ENCODE results near the gene ATP8A1.

ATP8A1 gene

GRCh38 chr4:42632653-42633382 lies 24.1 kb downstream of the ATP8A1 start:
- DNase-seq (ENCODE audit: low read depth in 1 of 2, low spot score in 1 of 2), result no peak
- in situ Hi-C loops (cut with HindIII; ENCODE audit: low pct_unique_long_range_greater_than_20kb, low sequenced_read_pairs), result no loop called here

GRCh38 chr4:42630908-42631307 lies 26.0 kb downstream of the ATP8A1 start:
- TF ChIP-seq JUND (IDR thresholded peaks at IDR 0.05; ENCODE audit: low read depth), result no peak
- in situ Hi-C loops (cut with HindIII; ENCODE audit: low pct_unique_long_range_greater_than_20kb, low sequenced_read_pairs), result no loop called here
- no peak for DNase-seq (ENCODE audit: low read depth in 1 of 2, low spot score in 1 of 2)

More at GRCh38 chr4:42632653-42633382, 24.1 kb downstream of the ATP8A1 start:
- TF ChIP-seq JUND (IDR thresholded peaks at IDR 0.05; ENCODE audit: low read depth), result no peak

GRCh38 chr4:42628740-42629139 lies 28.2 kb downstream of the ATP8A1 start:
- DNase-seq (ENCODE audit: low read depth in 1 of 2, low spot score in 1 of 2), result no peak
- TF ChIP-seq JUND (IDR thresholded peaks at IDR 0.05; ENCODE audit: low read depth), result no peak
- in situ Hi-C loops (cut with HindIII; ENCODE audit: low pct_unique_long_range_greater_than_20kb, low sequenced_read_pairs), result no loop called here

- TF ChIP-seq JUND (IDR thresholded peaks at IDR 0.05; ENCODE audit: low read depth), result no peak
- no peak for DNase-seq (ENCODE audit: low read depth in 1 of 2, low spot score in 1 of 2)
- in situ Hi-C loops (cut with HindIII; ENCODE audit: low pct_unique_long_range_greater_than_20kb, low sequenced_read_pairs), result no loop called here
Observed at GRCh38 chr4:42627885-42628646, 28.8 kb downstream of the ATP8A1 start.

GRCh38 chr4:42626629-42627146 lies 30.2 kb downstream of the ATP8A1 start:
- in situ Hi-C loops (cut with HindIII; ENCODE audit: low pct_unique_long_range_greater_than_20kb, low sequenced_read_pairs), result no loop called here
- DNase-seq (ENCODE audit: low read depth in 1 of 2, low spot score in 1 of 2), result no peak
- TF ChIP-seq JUND (IDR thresholded peaks at IDR 0.05; ENCODE audit: low read depth), result no peak

- in situ Hi-C loops (cut with HindIII; ENCODE audit: low pct_unique_long_range_greater_than_20kb, low sequenced_read_pairs), result no loop called here
- no peak for TF ChIP-seq JUND (IDR thresholded peaks at IDR 0.05; ENCODE audit: low read depth)
- no peak for DNase-seq (ENCODE audit: low read depth in 1 of 2, low spot score in 1 of 2)
Observed at GRCh38 chr4:42625329-42625728, 31.6 kb downstream of the ATP8A1 start.

GRCh38 chr4:42624551-42624950 lies 32.4 kb downstream of the ATP8A1 start:
- in situ Hi-C loops (cut with HindIII; ENCODE audit: low pct_unique_long_range_greater_than_20kb, low sequenced_read_pairs), result no loop called here
- TF ChIP-seq JUND (IDR thresholded peaks at IDR 0.05; ENCODE audit: low read depth), result no peak
- DNase-seq (ENCODE audit: low read depth in 1 of 2, low spot score in 1 of 2), result no peak

- in situ Hi-C loops (cut with HindIII; ENCODE audit: low pct_unique_long_range_greater_than_20kb, low sequenced_read_pairs), result no loop called here
Observed at GRCh38 chr4:42618023-42618422, 38.9 kb downstream of the ATP8A1 start.

GRCh38 chr4:42617030-42617429 lies 39.9 kb downstream of the ATP8A1 start:
- in situ Hi-C loops (cut with HindIII; ENCODE audit: low pct_unique_long_range_greater_than_20kb, low sequenced_read_pairs), result no loop called here
- DNase-seq (ENCODE audit: low read depth in 1 of 2, low spot score in 1 of 2), result no peak
- no peak for TF ChIP-seq JUND (IDR thresholded peaks at IDR 0.05; ENCODE audit: low read depth)

More at GRCh38 chr4:42618023-42618422, 38.9 kb downstream of the ATP8A1 start:
- DNase-seq (ENCODE audit: low read depth in 1 of 2, low spot score in 1 of 2), result no peak
- TF ChIP-seq JUND (IDR thresholded peaks at IDR 0.05; ENCODE audit: low read depth), result no peak

GRCh38 chr4:42616572-42616971 lies 40.3 kb downstream of the ATP8A1 start:
- in situ Hi-C loops (cut with HindIII; ENCODE audit: low pct_unique_long_range_greater_than_20kb, low sequenced_read_pairs), result no loop called here
- TF ChIP-seq JUND (IDR thresholded peaks at IDR 0.05; ENCODE audit: low read depth), result no peak
- no peak for DNase-seq (ENCODE audit: low read depth in 1 of 2, low spot score in 1 of 2)

- DNase-seq (ENCODE audit: low read depth in 1 of 2, low spot score in 1 of 2), result no peak
- in situ Hi-C loops (cut with HindIII; ENCODE audit: low pct_unique_long_range_greater_than_20kb, low sequenced_read_pairs), result no loop called here
- no peak for TF ChIP-seq JUND (IDR thresholded peaks at IDR 0.05; ENCODE audit: low read depth)
Observed at GRCh38 chr4:42615131-42615763, 41.7 kb downstream of the ATP8A1 start.

- TF ChIP-seq JUND (IDR thresholded peaks at IDR 0.05; ENCODE audit: low read depth), result no peak
- DNase-seq (ENCODE audit: low read depth in 1 of 2, low spot score in 1 of 2), result no peak
- in situ Hi-C loops (cut with HindIII; ENCODE audit: low pct_unique_long_range_greater_than_20kb, low sequenced_read_pairs), result no loop called here
Observed at GRCh38 chr4:42612898-42613297, 44.0 kb downstream of the ATP8A1 start.

GRCh38 chr4:42610941-42611340 lies 46.0 kb downstream of the ATP8A1 start:
- no peak for DNase-seq (ENCODE audit: low read depth in 1 of 2, low spot score in 1 of 2)
- TF ChIP-seq JUND (IDR thresholded peaks at IDR 0.05; ENCODE audit: low read depth), result no peak
- in situ Hi-C loops (cut with HindIII; ENCODE audit: low pct_unique_long_range_greater_than_20kb, low sequenced_read_pairs), result no loop called here
